H1 (cell line): ENCODE measurements around the gene GADL1. TPM values are rescaled to one million over a fixed set of nuclear protein-coding genes. Genes with fewer than 3 reads are reported as not detected.

ENCODE experiments used
- CTCF ChIA-PET: fragments of 300-600 bp; sonication (Branson Sonifier 250); formaldehyde crosslinking; loops from one replicate; lab custom pipeline; 2021; ENCODE audit not compliant: partially characterized antibody; lab: Charles Lee
- POLR2A ChIA-PET: fragments of 300-600 bp; sonication (Branson Sonifier 250); formaldehyde crosslinking; loops from one replicate; lab custom pipeline; 2021; ENCODE audit warnings: inconsistent platforms; ENCODE audit not compliant: partially characterized antibody; lab: Charles Lee
- DNase-seq, 2 experiments: peaks; one replicate each; pipeline versions ENCODE4 v3.0.0 to v3.0.0-alpha.2; 2010 to 2022; ENCODE audit warnings: low spot score in 2 of 2, low read depth in 1 of 2, mixed read lengths in 1 of 2
- FAIRE-seq: peaks from 2 replicates; lab custom pipeline; 2011; peaks lifted over from hg19 to GRCh38; lab: Jason Lieb, UNC
- H2AFZ ChIP-seq: 2 replicates; pipeline ENCODE4 v1.8.1; 2012; ENCODE audit warnings: low read length, inconsistent platforms
- H2AK5ac ChIP-seq: 2 replicates; pipeline ENCODE4 v1.6.1; 2013; ENCODE audit warnings: low read depth, low read length
- H2BK120ac ChIP-seq: replicated peaks from 2 replicates; pipeline ENCODE3; 2013; ENCODE audit warnings: low read depth, low read length, inconsistent platforms
- H2BK12ac ChIP-seq: 2 replicates; pipeline ENCODE4 v1.6.1; 2013; ENCODE audit warnings: low read depth, low read length
- H2BK15ac ChIP-seq: 2 replicates; pipeline ENCODE4 v1.6.1; 2013; ENCODE audit warnings: low read length
- H2BK20ac ChIP-seq: 2 replicates; pipeline ENCODE4 v1.6.1; 2013; ENCODE audit warnings: low read length
- H2BK5ac ChIP-seq: 2 replicates; pipeline ENCODE4 v1.6.1; 2013; ENCODE audit warnings: low read depth, low read length
- H3K14ac ChIP-seq: 2 replicates; pipeline ENCODE4 v1.6.1; 2013; ENCODE audit warnings: inconsistent platforms; ENCODE audit not compliant: insufficient read length
- H3K18ac ChIP-seq: 2 replicates; pipeline ENCODE4 v1.6.1; 2013; ENCODE audit warnings: low read length; ENCODE audit errors: extremely low read depth
- H3K23ac ChIP-seq: 2 replicates; pipeline ENCODE4 v1.6.1; 2013; ENCODE audit warnings: inconsistent platforms; ENCODE audit not compliant: insufficient read length
- H3K23me2 ChIP-seq: 2 replicates; pipeline ENCODE4 v1.6.1; 2013; ENCODE audit warnings: low read depth, low read length
- H3K27ac ChIP-seq: 2 replicates; pipeline ENCODE4 v1.6.1; 2011; ENCODE audit warnings: low read depth, low read length, inconsistent platforms
- H3K27me3 ChIP-seq, 4 experiments: replicated peaks in 1 of 4; 1 replicate in 1 of 4; 2 replicates in 3 of 4; pipeline versions ENCODE4 v1.6.1 to v1.8.1; 2011 to 2013; ENCODE audit warnings: low read length in 3 of 4, mild to moderate bottlenecking in 3 of 4, inconsistent platforms in 2 of 4, mixed read lengths in 2 of 4, moderate library complexity in 1 of 4; ENCODE audit not compliant: control insufficient read depth in 3 of 4, insufficient read depth in 3 of 4; ENCODE audit errors: extremely low read depth in 1 of 4
- H3K36me3 ChIP-seq, 4 experiments: 2 replicates each; pipeline versions ENCODE4 v1.6.1 to v1.8.1; 2011 to 2013; ENCODE audit warnings: mild to moderate bottlenecking in 4 of 4, low read length in 3 of 4, moderate library complexity in 2 of 4, control low read depth in 1 of 4, inconsistent platforms in 1 of 4; ENCODE audit not compliant: insufficient read depth in 4 of 4, control insufficient read depth in 2 of 4
- H3K4ac ChIP-seq: replicated peaks from 2 replicates; pipeline ENCODE3; 2013; ENCODE audit warnings: low read length, low read depth, mixed read lengths, inconsistent platforms; ENCODE audit not compliant: insufficient read length
- H3K4me1 ChIP-seq, 4 experiments: replicated peaks in 1 of 4; 1 replicate in 1 of 4; 2 replicates in 3 of 4; pipeline versions ENCODE4 v1.6.1 to v1.8.1; 2011 to 2013; ENCODE audit warnings: low read length in 3 of 4, inconsistent platforms in 2 of 4, mixed read lengths in 1 of 4; ENCODE audit not compliant: insufficient read depth in 4 of 4, control insufficient read depth in 3 of 4
- H3K4me2 ChIP-seq, 2 experiments: 2 replicates each; pipeline versions ENCODE4 v1.6.1 to v1.8.1; 2011 to 2013; ENCODE audit warnings: low read depth in 2 of 2, low read length in 2 of 2, control low read depth in 1 of 2, inconsistent platforms in 1 of 2, mild to moderate bottlenecking in 1 of 2; ENCODE audit not compliant: insufficient read depth in 1 of 2
- H3K4me3 ChIP-seq, 4 experiments: fragments of 200-600, 300-600 bp in 1 of 4; sonication (generic), shearing (Covaris generic), sonication (Bioruptor Twin) in 1 of 4; 2 replicates each; pipeline versions ENCODE4 v1.5.1 to v1.8.1; 2011 to 2016; ENCODE audit warnings: low read length in 4 of 4, low read depth in 3 of 4, control low read depth in 2 of 4, inconsistent platforms in 2 of 4, mild to moderate bottlenecking in 2 of 4, mixed read lengths in 1 of 4, moderate library complexity in 1 of 4; ENCODE audit not compliant: insufficient read depth in 2 of 4; ENCODE audit errors: extremely low read depth in 1 of 4
- H3K56ac ChIP-seq: replicated peaks from 2 replicates; pipeline ENCODE3; 2013; ENCODE audit warnings: low read depth, mild to moderate bottlenecking, mixed read lengths, low read length, inconsistent platforms; ENCODE audit not compliant: insufficient read length
- H3K79me1 ChIP-seq: 2 replicates; pipeline ENCODE4 v1.6.1; 2013; ENCODE audit warnings: low read depth, low read length, control low read depth
- H3K79me2 ChIP-seq, 2 experiments: 2 replicates each; pipeline versions ENCODE4 v1.6.1 to v1.8.1; 2012 to 2013; ENCODE audit warnings: low read length in 2 of 2, mild to moderate bottlenecking in 2 of 2, inconsistent platforms in 1 of 2; ENCODE audit not compliant: insufficient read depth in 2 of 2, control insufficient read depth in 1 of 2
- H3K9ac ChIP-seq, 4 experiments: replicated peaks in 1 of 4; 1 replicate in 1 of 4; 2 replicates in 3 of 4; pipeline versions ENCODE4 v1.6.1 to v1.8.1; 2011 to 2013; ENCODE audit warnings: low read depth in 3 of 4, low read length in 3 of 4, control low read depth in 2 of 4, mild to moderate bottlenecking in 2 of 4, moderate library complexity in 2 of 4, inconsistent platforms in 1 of 4; ENCODE audit errors: extremely low read depth in 1 of 4
- H3K9me3 ChIP-seq, 2 experiments: 2 replicates each; pipeline versions ENCODE4 v1.6.1 to v1.8.1; 2012 to 2013; ENCODE audit warnings: mild to moderate bottlenecking in 2 of 2, moderate library complexity in 2 of 2, control low read depth in 1 of 2, inconsistent platforms in 1 of 2, low read depth in 1 of 2, low read length in 1 of 2, mixed read lengths in 1 of 2; ENCODE audit not compliant: insufficient read depth in 2 of 2
- H4K20me1 ChIP-seq, 2 experiments: replicated peaks in 1 of 2; 2 replicates each; pipeline versions ENCODE3 to v1.8.1; 2011 to 2013; ENCODE audit warnings: inconsistent platforms in 2 of 2, low read length in 2 of 2, mild to moderate bottlenecking in 1 of 2; ENCODE audit not compliant: insufficient read depth in 2 of 2, control insufficient read depth in 1 of 2
- H4K5ac ChIP-seq: 2 replicates; pipeline ENCODE4 v1.6.1; 2013; ENCODE audit warnings: low read length, low read depth, mixed read lengths, inconsistent platforms; ENCODE audit not compliant: insufficient read length
- H4K8ac ChIP-seq: 2 replicates; pipeline ENCODE4 v1.8.0; 2013; ENCODE audit warnings: mild to moderate bottlenecking, moderate library complexity, low read length, inconsistent platforms; ENCODE audit not compliant: insufficient read depth; ENCODE audit errors: extremely low read depth
- H4K91ac ChIP-seq: replicated peaks from 2 replicates; pipeline ENCODE3; 2013; ENCODE audit warnings: low read length, mixed read lengths, inconsistent platforms; ENCODE audit not compliant: insufficient read length
- ATF2 ChIP-seq: IDR thresholded peaks from 2 replicates; pipeline ENCODE4 v1.6.1; 2012; ENCODE audit warnings: low read length, inconsistent platforms
- BCL11A ChIP-seq, 2 experiments: IDR thresholded peaks; one replicate each; pipeline ENCODE4 v1.6.1; 2011; ENCODE audit warnings: low read depth in 2 of 2, low read length in 2 of 2, mild to moderate bottlenecking in 2 of 2
- CREB1 ChIP-seq: IDR thresholded peaks from 2 replicates; pipeline ENCODE4 v1.6.1; 2012; ENCODE audit warnings: inconsistent platforms
- NRF1 ChIP-seq: IDR thresholded peaks from 2 replicates; pipeline ENCODE4 v1.6.1; 2011; ENCODE audit warnings: mild to moderate bottlenecking, low read depth, low read length, improper control_type of control experiment
- RXRA ChIP-seq: IDR thresholded peaks from 2 replicates; pipeline ENCODE4 v1.6.1; 2011; ENCODE audit warnings: low read depth, mild to moderate bottlenecking, low read length, moderate library complexity; ENCODE audit not compliant: insufficient read depth
- SAP30 ChIP-seq: fragments of 300-600 bp; sonication (generic); IDR thresholded peaks from 2 replicates; pipeline ENCODE4 v1.7.1; 2012; ENCODE audit warnings: low read length, moderate library complexity, mild to moderate bottlenecking, inconsistent platforms; ENCODE audit not compliant: insufficient read depth, insufficient replicate concordance
- SIRT6 ChIP-seq: IDR thresholded peaks from one replicate; pipeline ENCODE4 v1.7.1; 2012; ENCODE audit warnings: low read length, inconsistent platforms
- TAF1 ChIP-seq: IDR thresholded peaks from 2 replicates; pipeline ENCODE4 v1.6.1; 2011; ENCODE audit warnings: mild to moderate bottlenecking, low read depth, low read length
- TBP ChIP-seq: IDR thresholded peaks from 2 replicates; pipeline ENCODE4 v1.6.1; 2011; ENCODE audit warnings: low read depth, low read length, improper control_type of control experiment
- TCF12 ChIP-seq: IDR thresholded peaks from 2 replicates; pipeline ENCODE4 v1.6.1; 2011; ENCODE audit warnings: low read depth, mild to moderate bottlenecking, low read length
- WGBS, 2 experiments: shearing (Covaris generic) in 1 of 2; methylation state at CpG; one replicate each; pipeline versions ENCODE4 v1.1.6 to v1.1.7; 2013 to 2015; ENCODE audit warnings: low lambda C conversion rate in 2 of 2, mixed read lengths in 2 of 2, inconsistent platforms in 1 of 2, low coverage in 1 of 2, missing lambda C conversion rate in 1 of 2; ENCODE audit not compliant: insufficient replicate concordance in 2 of 2, insufficient coverage in 1 of 2, insufficient read length in 1 of 2; ENCODE audit errors: extremely low coverage in 1 of 2, missing lambda C conversion rate in 1 of 2; 5-methylcytosine and 5-hydroxymethylcytosine counted together
- polyA plus RNA-seq, 7 experiments: library from polyadenylated mRNA; depleted of rRNA in 3 of 7; stranded (reverse) in 5 of 7; unstranded in 2 of 7; fragments of >200 nt in 5 of 7; fragments of 200-250 nt in 2 of 7; gene quantifications; 1 replicate in 5 of 7; 2 replicates in 1 of 7; 4 replicates in 1 of 7; pipeline versions ENCODE4 v1.2.1 to v1.2.3, GENCODE V29; 2011 to 2013; ENCODE audit warnings: missing spikeins in 2 of 7, mixed read lengths in 2 of 7
- total RNA-seq: library from RNA; stranded (reverse); fragmentation: NEBNext Ultra II Directional; extraction: Animal tissue kit (Norgen Biotek cat#: 25700); gene quantifications from 2 replicates; pipeline ENCODE4 v1.2.1, GENCODE V29; 2021

The GADL1 gene
- total and polyA plus RNA-seq, 2 of the 8 experiments (the other 6 are each of a cell fraction or from before 2014, with no cell fraction given), result 0.03 to 0.30 TPM

DNA sequence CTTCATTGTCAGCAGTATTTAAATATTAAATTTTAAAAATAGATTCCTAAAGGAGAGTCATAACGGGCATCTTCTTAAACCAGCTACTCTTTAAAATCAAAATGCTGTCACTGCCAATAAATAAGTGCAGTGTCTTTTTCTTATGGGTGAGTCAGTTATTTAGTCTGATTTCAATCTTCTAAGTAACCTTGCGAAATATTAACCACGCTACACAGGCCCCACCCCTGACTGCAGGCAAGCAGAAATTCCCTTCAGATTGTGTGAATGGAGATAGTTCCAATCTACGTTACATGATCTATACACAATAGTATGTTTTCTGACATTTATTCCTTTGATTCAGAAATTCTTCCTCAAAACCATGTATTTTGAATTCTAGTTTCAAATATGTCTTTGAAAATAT lies 141.5 kb downstream of the GADL1 start:
- DNase-seq (no peak), FAIRE-seq (no peak)
- Histone ChIP-seq H2BK15ac (no peak overlapping the region), H3K4me1 (peaks cover 0 to 15% (median 1%) of the 10 kb centered on the region in 4 experiments; a peak in 2 of 7 replicates), H3K9ac (no peak overlapping the region), H3K23me2 (no peaks in the 10 kb centered on the region), H3K27ac (no peak overlapping the region), H3K23ac (no peak overlapping the region), H4K91ac (no peak overlapping the region), H3K27me3 (no peaks in the 10 kb centered on the region), H3K4me3 (no peak overlapping the region), H2BK5ac (no peak overlapping the region), H3K14ac (no peak overlapping the region), H2BK20ac (no peak overlapping the region), H3K36me3 (no peaks in the 10 kb centered on the region), H2BK120ac (no peak overlapping the region), H3K4ac (no peak overlapping the region), H2BK12ac (no peak overlapping the region), H3K9me3 (no peaks in the 10 kb centered on the region), H3K18ac (no peak overlapping the region), H2AK5ac (no peak overlapping the region), H2AFZ (no peak overlapping the region), H3K4me2 (no peak overlapping the region), H4K20me1 (no peaks in the 10 kb centered on the region), H4K8ac (no peak overlapping the region), H3K79me1 (no peaks in the 10 kb centered on the region), H4K5ac (no peak overlapping the region), H3K79me2 (no peaks in the 10 kb centered on the region), H3K56ac (no peak overlapping the region)
- WGBS, 2 experiments, result 88% methylated on average over 4 of the region's 4 CpGs; no CpG with 5 or more reads in 1 of the 2 experiments
- TF ChIP-seq TAF1, result no peak
- no peak for TF ChIP-seq BCL11A (IDR thresholded peaks at IDR 0.05; ENCODE audit: low read depth in 2 of 2, low read length in 2 of 2)
- TF ChIP-seq ATF2, result no peak
- no peak for TF ChIP-seq SIRT6
- TF ChIP-seq TBP, result no peak
- TF ChIP-seq SAP30, result no peak
- no peak for TF ChIP-seq TCF12
- TF ChIP-seq CREB1, result no peak
- no peak for TF ChIP-seq NRF1
- TF ChIP-seq RXRA, result no peak
- ChIA-PET CTCF (interaction anchor here (1.5 to 3.9 kb wide), 3 partner anchors 58 to 640 kb away, joined by 5 to 25 read pairs (median 6); no protein-coding TSS in a partner anchor), POLR2A (no interaction called here)
